Mesothelial cell of epicardium (in vitro differentiated cells): Measurements from ENCODE around the gene PPIL6. TPM values are rescaled to one million over a fixed set of nuclear protein-coding genes. Genes with fewer than 3 reads are reported as not detected.

ENCODE experiments used
- total RNA-seq: library from RNA; stranded (reverse); gene quantifications from 3 replicates; pipeline ENCODE4 v1.2.1, GENCODE V29; 2021

Gene PPIL6
- total RNA-seq, 1 donor from 2014 or later, result 4.8 TPM

Other genes starting within 250 kb of the PPIL6 start
- gene CD164, start 58.2 kb downstream of the PPIL6 start, total RNA-seq, result 255 to 262 TPM (median 256 TPM) in 3 replicates
- 9.8 to 11.9 TPM (median 10.4 TPM) in 3 replicates for gene SMPD2, start 96 bp upstream of the PPIL6 start, total RNA-seq
- 26.3 to 30.3 TPM (median 29.6 TPM) in 3 replicates for gene MICAL1, start 15.1 kb upstream of the PPIL6 start, total RNA-seq
- 8.0 to 9.4 TPM (median 9.1 TPM) in 3 replicates for gene ZBTB24, start 42.6 kb upstream of the PPIL6 start, total RNA-seq